ENCODE measurements around the gene MACROD1. TPM values are rescaled to one million over a fixed set of nuclear protein-coding genes. Genes with fewer than 3 reads are reported as not detected.

MACROD1 gene
- polyA plus RNA-seq, 1 experiment = 8.1 TPM

GRCh38 chr11:64100782-64101353 is 65.0 kb downstream of the MACROD1 start:
- Histone ChIP-seq H3K4me3 (ENCODE audit: low read depth, low read length) (no peak overlapping the region), H3K27me3 (ENCODE audit: control insufficient read depth, insufficient read depth, low read length) (peaks cover 65% of the 10 kb centered on the region), H3K27ac (ENCODE audit: low read depth, low read length) (no peak overlapping the region), H3K9me3 (ENCODE audit: control insufficient read depth, insufficient read depth, low read length) (peaks cover 3% of the 10 kb centered on the region; the same call in 1 of the 2 replicates)
- TF ChIP-seq CTCF (IDR thresholded peaks at IDR 0.05; ENCODE audit: low read depth, low read length) = no peak
- CTCF ChIA-PET = no interaction called here
- POLR2A ChIA-PET = no interaction called here
- DNase-seq (ENCODE audit: low read depth, low spot score) = no peak

GRCh38 chr11:64100360-64100759 is 65.6 kb downstream of the MACROD1 start:
- H3K4me3 ChIP-seq (ENCODE audit: low read depth, low read length) = no peak overlapping the region
- no peak for DNase-seq (ENCODE audit: low read depth, low spot score)
- peaks cover 3% of the 10 kb centered on the region; the same call in 1 of the 2 replicates for H3K9me3 ChIP-seq (ENCODE audit: control insufficient read depth, insufficient read depth, low read length)
- POLR2A ChIA-PET = no interaction called here
- TF ChIP-seq CTCF (IDR thresholded peaks at IDR 0.05; ENCODE audit: low read depth, low read length) = peak; percentile 26; the same call in 1 of the 2 replicates
- H3K27ac ChIP-seq (ENCODE audit: low read depth, low read length) = no peak overlapping the region
- H3K27me3 ChIP-seq (ENCODE audit: control insufficient read depth, insufficient read depth, low read length) = peaks cover 64% of the 10 kb centered on the region
- CTCF ChIA-PET = no interaction called here

GRCh38 chr11:64099436-64099835 is 66.5 kb downstream of the MACROD1 start:
- no peak for DNase-seq (ENCODE audit: low read depth, low spot score)
- Histone ChIP-seq H3K4me3 (ENCODE audit: low read depth, low read length) (no peak overlapping the region), H3K27me3 (ENCODE audit: control insufficient read depth, insufficient read depth, low read length) (peaks cover 61% of the 10 kb centered on the region), H3K27ac (ENCODE audit: low read depth, low read length) (no peak overlapping the region), H3K9me3 (ENCODE audit: control insufficient read depth, insufficient read depth, low read length) (peaks cover 3% of the 10 kb centered on the region; the same call in 1 of the 2 replicates)
- ChIA-PET CTCF (no interaction called here), POLR2A (no interaction called here)
- TF ChIP-seq CTCF (IDR thresholded peaks at IDR 0.05; ENCODE audit: low read depth, low read length) = no peak

- Histone ChIP-seq H3K27ac (ENCODE audit: low read depth, low read length) (no peak overlapping the region), H3K4me3 (ENCODE audit: low read depth, low read length) (no peak overlapping the region), H3K9me3 (ENCODE audit: control insufficient read depth, insufficient read depth, low read length) (peaks cover 3% of the 10 kb centered on the region; the same call in 1 of the 2 replicates), H3K27me3 (ENCODE audit: control insufficient read depth, insufficient read depth, low read length) (peaks cover 58% of the 10 kb centered on the region)
- no peak for TF ChIP-seq CTCF (IDR thresholded peaks at IDR 0.05; ENCODE audit: low read depth, low read length)
- CTCF ChIA-PET = no interaction called here
- no peak for DNase-seq (ENCODE audit: low read depth, low spot score)
- POLR2A ChIA-PET = no interaction called here
These were observed 67.5 kb downstream of the MACROD1 start for GRCh38 chr11:64098318-64098831.

GRCh38 chr11:64097468-64098317 is 68.2 kb downstream of the MACROD1 start:
- no peak overlapping the region for H3K27ac ChIP-seq (ENCODE audit: low read depth, low read length)
- DNase-seq (ENCODE audit: low read depth, low spot score) = no peak
- TF ChIP-seq CTCF (IDR thresholded peaks at IDR 0.05; ENCODE audit: low read depth, low read length) = no peak
- CTCF ChIA-PET = no interaction called here
- H3K27me3 ChIP-seq (ENCODE audit: control insufficient read depth, insufficient read depth, low read length) = peaks cover 52% of the 10 kb centered on the region
- H3K9me3 ChIP-seq (ENCODE audit: control insufficient read depth, insufficient read depth, low read length) = peaks cover 3% of the 10 kb centered on the region; the same call in 1 of the 2 replicates
- H3K4me3 ChIP-seq (ENCODE audit: low read depth, low read length) = no peak overlapping the region
- POLR2A ChIA-PET = no interaction called here

All from AG04450 (cell line).